ENCODE results near the gene SSBP4.
"Not testable (repeated sequence)": the region's sequence is repeated elsewhere in the genome, so short reads cannot be mapped to it uniquely, and the experiment has no call there.

SSBP4 gene

DNA sequence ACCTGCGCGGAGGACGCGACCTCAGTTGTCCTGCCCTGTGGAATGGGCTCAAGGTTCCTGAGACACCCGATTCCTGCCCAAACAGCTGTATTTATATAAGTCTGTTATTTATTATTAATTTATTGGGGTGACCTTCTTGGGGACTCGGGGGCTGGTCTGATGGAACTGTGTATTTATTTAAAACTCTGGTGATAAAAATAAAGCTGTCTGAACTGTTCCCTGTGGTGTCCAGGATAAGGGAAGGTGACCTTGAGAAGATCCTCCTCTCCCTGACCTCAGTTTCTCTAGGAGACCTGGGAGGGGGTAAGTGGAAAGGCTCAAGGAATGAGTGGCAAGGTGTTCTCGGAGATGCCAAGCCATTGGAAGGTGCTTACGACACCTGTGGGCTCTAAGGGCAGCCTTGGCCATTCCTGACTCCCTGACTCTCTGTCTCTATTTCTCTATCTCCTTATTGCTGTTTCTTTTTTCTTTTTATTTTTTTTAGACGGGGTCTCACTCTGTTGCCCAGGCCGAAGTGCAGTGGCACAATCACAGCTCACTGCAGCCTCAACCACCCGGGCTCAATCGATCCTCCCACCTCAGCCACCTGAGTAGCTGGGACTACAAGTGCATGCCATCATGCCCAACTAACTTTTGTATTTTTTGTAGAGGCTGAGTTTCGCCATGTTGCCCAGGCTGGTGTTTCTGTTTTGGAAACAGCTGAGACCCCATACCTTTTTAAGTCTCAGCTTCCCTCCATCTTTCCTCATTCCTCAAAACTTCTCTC lies 30.1 kb upstream of the SSBP4 start:
- FAIRE-seq (no peak), DNase-seq (ENCODE audit: insufficient read length, low spot score) (no peak)
- TF ChIP-seq POLR2A (IDR thresholded peaks at IDR 0.05; ENCODE audit: low read depth, low read length), result no peak

DNA sequence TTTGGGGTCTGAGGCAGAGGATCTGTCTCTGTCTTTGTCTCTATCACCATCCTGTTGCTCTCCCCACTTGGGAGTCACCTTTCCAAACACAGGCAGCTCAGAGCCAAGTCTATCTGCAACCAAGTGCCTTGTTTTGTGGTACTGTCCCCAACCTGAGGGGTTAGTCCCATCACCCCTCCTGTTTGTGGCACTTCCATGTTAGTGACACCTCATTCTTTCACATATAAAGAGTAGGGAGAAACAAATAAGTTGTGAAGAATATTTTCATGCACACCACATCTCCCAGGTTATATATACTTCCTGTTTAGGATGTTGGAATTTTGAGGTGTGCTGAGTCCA lies 29.5 kb upstream of the SSBP4 start:
- no peak for FAIRE-seq

DNA sequence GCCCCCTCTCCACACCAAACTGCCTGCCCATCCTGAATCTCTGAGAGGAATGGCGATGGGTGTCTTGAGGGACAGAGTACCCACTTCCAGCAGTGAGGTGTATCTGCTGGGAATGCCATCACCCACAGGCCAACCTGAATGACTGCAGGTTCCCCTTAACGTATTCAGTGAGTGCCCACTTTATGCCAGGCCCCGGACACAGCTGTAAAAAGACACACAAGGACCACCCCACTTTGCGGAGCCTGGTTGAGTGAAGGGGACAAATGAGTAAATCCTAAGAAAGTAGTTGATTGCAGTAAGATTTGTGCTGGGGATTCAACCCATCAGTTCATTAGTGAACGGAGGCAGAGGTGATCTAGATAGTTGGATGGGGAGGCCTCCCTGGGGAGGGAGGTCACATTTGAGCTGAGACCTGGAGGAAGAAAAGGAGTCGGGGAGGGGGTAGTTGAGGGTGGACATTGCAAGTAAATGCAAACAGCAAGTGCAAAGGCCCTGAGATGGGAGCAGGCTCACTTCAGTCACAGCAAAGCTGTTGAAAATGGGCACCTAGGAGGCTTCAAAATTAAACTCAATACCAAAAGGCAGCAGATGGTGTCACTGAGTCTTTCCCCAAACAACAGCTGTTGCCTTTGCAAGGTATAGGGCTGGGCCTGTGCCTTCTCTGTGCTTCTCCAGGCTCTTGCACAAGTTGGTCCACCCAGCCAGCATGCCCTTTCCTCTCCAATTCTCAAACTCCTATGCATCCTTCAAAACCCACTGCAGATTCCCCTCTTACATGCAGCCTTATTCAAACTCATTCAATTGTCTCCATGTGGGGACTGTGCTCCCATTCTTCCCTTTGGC lies 28.9 kb upstream of the SSBP4 start:
- FAIRE-seq (no peak), DNase-seq (ENCODE audit: insufficient read length, low spot score) (no peak)
- TF ChIP-seq POLR2A (IDR thresholded peaks at IDR 0.05; ENCODE audit: low read depth, low read length), result no peak

More for the DNA sequence above, 29.5 kb upstream of the SSBP4 start:
- no peak for TF ChIP-seq POLR2A (IDR thresholded peaks at IDR 0.05; ENCODE audit: low read depth, low read length)
- DNase-seq (ENCODE audit: insufficient read length, low spot score), result no peak

DNA sequence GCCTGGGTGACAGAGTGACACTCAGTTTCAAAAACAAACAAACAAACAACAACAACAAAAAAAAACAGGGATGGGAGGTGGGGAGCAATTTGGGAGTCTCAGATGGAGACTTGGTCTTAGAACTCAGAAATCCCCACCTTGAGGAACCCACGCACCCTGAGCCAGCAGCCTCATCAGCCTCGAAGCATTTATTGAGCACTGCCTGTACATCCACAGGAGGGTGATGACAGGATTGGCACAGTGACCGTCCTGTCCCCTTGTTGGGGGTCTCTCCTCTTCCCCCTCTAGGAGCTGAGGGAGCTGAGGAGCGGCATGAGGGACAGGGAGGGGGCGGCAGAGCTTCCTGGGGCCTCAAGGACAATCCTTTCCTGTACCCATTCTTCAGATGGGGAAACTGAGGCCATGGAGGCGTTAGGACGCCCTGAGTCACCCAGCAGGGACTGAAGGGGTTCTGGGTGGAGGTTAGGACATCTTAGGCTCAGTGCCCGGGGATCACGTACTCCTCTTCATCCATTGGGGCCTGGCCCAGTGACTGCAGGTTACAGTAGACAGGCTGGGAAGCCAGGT lies 27.6 kb upstream of the SSBP4 start:
- TF ChIP-seq POLR2A (IDR thresholded peaks at IDR 0.05; ENCODE audit: low read depth, low read length), result no peak
- DNase-seq (ENCODE audit: insufficient read length, low spot score) (no peak), FAIRE-seq (no peak)

DNA sequence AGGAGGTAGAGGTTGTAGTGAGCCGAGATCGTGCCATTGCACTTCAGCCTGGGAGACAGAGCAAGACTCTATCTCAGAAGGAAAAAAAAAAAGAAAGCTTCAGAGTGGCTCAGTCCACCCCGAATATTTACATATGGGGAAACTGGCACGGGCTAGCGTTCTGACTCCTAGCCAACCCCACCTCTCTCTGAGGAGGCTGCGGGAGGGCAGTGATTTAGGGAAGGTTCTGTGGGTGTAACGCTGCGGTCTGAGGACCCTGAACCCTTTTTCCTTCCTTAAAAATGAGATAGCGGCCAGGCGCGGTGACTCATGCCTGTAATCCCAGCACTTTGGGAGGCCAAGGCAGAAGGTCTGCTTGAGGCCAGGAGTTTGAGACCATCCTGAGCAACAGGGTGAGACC lies 26.8 kb upstream of the SSBP4 start:
- DNase-seq (ENCODE audit: insufficient read length, low spot score) (peak; percentile 50), FAIRE-seq (no peak)
- no peak for TF ChIP-seq POLR2A (IDR thresholded peaks at IDR 0.05; ENCODE audit: low read depth, low read length)

DNA sequence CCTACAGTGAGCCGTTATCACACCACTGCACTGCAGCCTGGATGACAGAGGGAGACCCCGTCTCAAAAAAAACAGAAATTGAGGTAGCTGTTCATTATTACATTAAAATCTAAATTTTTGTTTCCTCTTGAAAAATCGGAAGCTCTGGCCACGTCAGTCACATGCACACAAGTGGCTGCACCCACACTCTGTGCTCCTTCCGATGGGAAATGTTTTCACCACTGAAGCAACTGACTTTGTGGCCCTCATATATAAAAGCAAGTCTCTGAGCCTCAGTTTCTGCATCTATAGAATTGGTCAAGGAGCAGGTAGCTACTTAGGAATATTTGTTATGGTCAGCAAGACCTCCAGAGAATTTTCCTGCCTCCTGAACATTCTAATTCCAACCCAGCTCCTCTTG lies 26.3 kb upstream of the SSBP4 start:
- DNase-seq (ENCODE audit: insufficient read length, low spot score) (no peak), FAIRE-seq (no peak)
- no peak for TF ChIP-seq POLR2A (IDR thresholded peaks at IDR 0.05; ENCODE audit: low read depth, low read length)

DNA sequence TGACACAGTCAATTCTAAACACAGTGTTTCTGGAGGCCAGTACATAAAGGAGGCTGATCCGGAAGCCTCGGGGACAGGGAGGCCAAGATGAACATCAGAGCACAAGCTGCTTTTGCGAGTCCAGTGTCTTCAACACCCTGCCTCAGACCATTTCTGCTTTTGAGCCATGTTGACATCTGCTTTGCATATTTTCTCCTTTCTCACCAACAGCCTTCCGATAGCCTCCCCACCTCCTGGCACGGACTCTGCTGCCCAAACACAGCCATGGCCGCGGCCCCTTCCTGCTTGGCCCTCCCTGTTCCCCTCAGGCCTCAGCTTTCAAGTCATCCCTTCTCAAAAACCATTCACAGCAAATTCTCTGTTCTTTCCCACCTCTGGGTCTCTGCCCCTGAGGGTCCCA lies 25.4 kb upstream of the SSBP4 start:
- DNase-seq (ENCODE audit: insufficient read length, low spot score), result no peak
- no peak for FAIRE-seq
- TF ChIP-seq POLR2A (IDR thresholded peaks at IDR 0.05; ENCODE audit: low read depth, low read length), result no peak

DNA sequence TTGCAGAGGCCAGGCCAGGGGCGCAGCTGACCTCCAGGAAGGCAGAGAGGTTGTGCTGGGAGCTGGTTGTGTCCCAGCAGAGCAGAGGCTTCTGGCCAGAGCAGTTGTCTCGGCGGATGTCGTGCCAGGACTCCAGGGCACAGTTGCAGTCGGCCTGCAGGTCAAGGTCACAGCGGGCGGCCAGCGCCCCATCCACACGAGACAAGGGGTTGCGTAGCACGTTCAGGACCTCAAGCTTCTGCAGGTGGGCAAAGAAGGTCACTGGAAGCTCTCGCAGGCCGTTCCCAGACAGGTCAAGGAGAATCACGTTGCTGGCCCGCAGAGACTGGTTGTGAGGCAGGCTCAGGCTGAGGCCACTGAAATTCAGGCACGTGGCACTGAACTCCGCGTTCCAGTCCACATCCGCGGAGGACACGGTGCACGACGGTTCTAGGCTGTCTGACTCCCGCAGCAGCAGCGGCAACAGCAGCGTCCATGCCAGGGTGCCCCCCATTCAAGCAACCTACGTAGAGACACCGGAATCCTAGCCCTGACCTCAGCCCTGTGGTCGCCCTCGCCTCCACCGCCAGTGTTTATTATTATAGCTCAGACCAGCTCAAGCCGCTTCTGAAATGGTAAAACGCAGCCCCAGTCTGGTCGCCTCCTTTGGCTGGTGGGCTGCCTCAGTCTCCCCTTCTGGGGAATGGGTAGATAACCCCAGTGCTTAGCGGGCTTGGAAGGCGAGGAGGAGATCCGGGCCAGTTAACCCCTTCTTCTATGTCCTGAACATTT lies 22.5 kb upstream of the SSBP4 start:
- FAIRE-seq (no peak), DNase-seq (ENCODE audit: insufficient read length, low spot score) (no peak)
- TF ChIP-seq POLR2A (IDR thresholded peaks at IDR 0.05; ENCODE audit: low read depth, low read length), result no peak

DNA sequence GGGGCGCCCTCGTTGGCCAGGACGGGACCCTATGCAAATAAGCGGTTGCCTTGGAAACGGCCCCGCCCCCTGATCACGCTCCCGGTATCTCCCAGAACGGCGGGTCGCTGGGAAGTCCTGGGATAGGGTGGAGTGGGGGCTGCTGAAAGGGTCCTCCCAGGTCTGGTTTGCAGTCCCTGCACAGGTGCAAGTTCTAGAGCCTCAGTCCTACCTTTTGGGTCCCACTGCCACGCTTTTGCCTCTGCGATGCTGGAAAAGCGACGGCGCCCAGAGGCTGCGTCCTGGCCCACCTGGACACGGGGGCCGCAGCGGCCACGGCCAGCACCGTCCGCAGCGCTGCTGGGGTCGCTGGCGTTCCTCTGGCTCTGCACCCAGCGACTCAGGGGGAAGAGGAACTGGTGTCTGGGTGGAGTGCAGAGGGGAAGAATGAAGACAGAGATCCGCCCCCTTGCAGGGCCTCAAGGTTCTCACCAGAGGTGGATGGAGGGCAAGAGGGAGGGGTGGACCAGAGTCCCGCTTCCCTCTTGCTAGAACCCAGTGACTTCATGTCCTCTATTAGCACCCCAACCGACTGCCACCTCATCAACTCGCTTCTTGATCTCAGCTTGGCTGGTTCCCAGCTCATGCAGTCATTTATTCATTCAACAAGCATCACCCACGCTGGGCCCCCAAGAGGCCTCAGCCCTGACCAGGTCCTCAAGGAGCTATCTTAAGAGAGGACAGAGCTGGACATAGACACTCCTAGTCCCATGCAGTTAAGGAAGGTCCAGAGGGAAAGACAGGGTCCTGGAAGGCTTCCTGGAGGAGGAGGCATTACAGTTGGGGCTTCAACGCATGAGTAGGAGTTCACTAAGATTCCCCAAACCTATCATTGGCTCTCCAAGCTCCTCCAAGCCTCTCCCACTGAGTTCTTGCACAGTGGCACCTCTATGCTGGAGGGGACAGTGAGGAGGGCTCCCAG lies 21.7 kb upstream of the SSBP4 start, which contains the start of gene LRRC25:
LRRC25 (minus strand) TSS at position 381 of the 961 bp plus-strand sequence. CDS start 659 bp downstream, outside the sequence.
- no peak for FAIRE-seq
- no peak for TF ChIP-seq POLR2A (IDR thresholded peaks at IDR 0.05; ENCODE audit: low read depth, low read length)
- no peak for DNase-seq (ENCODE audit: insufficient read length, low spot score)

DNA sequence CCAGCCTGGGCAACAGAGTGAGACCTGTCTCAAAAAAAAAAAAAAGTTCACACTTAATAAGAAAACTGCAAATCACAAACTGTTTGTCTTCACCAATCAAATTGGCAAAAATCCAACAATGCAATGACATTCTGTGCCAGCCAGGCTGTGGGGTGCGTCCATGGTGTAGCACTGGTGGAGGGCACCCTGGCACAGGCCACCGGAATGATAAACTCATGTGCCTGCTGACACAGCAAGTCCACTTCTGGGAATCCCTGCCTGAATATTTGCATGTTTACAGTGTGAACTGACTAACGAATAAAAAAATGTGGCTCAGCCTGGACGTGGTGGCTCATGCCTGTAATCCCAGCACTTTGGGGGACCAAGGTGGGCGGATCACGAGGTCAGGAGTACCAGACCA lies 20.2 kb upstream of the SSBP4 start:
- FAIRE-seq, result no peak
- TF ChIP-seq POLR2A (IDR thresholded peaks at IDR 0.05; ENCODE audit: low read depth, low read length), result no peak
- no peak for DNase-seq (ENCODE audit: insufficient read length, low spot score)

DNA sequence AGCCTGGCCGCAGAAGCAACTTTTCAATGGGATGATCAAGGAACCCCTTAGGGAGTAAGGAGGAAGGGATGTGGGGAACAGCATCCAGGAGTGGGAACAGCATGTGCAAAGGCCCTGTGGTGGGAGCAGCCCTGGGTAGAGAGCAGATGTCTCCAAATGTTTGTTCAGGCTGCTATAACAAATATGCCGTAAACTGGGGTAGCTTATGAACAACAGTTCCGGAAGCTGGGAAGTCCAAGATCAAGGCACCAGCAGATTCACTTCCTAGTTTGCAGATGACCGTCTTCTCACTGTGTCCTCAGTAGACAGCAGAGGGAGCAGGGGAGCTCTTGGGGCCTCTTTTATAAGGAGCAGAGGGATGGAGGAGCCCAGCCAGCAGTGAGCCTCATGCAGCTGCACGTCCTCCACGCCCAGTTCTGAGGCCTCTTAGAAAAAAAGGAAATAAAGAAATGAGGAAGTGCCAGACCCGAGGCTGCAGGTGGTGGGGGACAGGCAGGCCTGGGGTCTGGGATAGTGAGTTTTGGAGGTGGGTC lies 17.6 kb upstream of the SSBP4 start:
- DNase-seq (ENCODE audit: insufficient read length, low spot score) (no peak), FAIRE-seq (no peak)

DNA sequence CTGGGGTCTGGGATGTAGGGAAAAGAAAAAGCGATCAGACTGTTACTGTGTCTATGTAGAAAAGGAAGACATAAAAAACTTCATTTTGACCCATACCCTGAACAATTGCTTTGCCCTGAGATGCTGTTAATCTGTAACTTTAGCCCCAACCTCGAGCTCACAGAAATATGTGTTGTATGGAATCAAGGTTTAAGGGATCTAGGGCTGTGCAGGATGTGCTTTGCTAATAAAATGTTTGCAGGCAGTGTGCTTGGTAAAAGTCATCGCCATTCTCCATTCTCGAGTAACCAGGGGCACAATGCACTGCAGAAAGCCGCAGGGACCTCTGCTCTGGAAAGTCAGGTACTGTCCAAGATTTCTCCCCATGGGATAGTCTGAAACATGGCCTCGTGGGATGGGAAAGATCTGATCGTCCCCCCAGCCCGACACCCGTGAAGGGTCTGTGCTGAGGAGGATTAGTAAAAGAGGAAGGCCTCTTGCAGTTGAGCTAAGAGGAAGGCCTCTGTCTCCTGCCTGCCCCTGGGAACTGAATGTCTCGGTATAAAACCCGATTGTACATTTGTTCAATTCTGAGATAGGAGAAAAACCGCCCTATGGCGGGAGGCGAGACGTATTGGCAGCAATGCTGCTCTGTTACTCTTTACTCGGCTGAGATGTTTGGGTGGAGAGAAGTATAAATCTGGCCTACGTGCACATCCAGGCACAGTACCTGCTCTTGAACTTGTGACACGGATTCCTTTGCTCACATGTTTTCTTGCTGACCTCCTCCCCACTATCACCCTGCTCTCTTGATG lies 16.5 kb upstream of the SSBP4 start:
- FAIRE-seq; DNase-seq (ENCODE audit: insufficient read length, low spot score): not testable (repeated sequence)

More for the DNA sequence above, 17.6 kb upstream of the SSBP4 start:
- no peak for TF ChIP-seq POLR2A (IDR thresholded peaks at IDR 0.05; ENCODE audit: low read depth, low read length)

DNA sequence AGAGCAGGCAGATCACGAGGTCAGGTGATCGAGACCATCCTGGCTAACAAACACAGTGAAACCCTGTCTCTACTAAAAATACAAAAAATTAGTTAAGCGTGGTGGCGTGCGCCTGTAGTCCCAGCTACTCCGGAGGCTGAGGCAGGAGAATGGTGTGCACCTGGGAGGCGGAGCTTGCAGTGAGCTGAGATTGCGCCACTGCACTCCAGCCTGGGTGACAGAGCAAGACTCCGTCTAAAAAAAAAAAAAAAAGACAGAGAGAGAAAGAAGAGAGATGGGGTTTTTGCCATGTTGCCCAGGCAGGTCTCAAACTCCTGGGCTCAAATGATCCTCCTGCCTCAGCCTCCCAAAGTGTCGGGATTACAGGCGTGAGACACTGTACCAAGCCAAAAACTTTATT lies 13.4 kb upstream of the SSBP4 start:
- not testable (repeated sequence) for DNase-seq (ENCODE audit: insufficient read length, low spot score); FAIRE-seq

Measured in H54 (cell line).